ENCODE data around the gene GPR83.
"Not testable (repeated sequence)": the region's sequence is repeated elsewhere in the genome, so short reads cannot be mapped to it uniquely, and the experiment has no call there.

GPR83 gene

GRCh38 chr11:94400839-94401772 is at the start of gene GPR83:
GPR83 (minus strand) TSS chr11:94401419; CDS start chr11:94401247, 172 bp downstream.
- DNase-seq = no peak

- DNase-seq = no peak
These were observed 48.8 kb upstream of the GPR83 start for GRCh38 chr11:94450048-94450447.

- no peak for DNase-seq
These were observed 48.2 kb upstream of the GPR83 start for GRCh38 chr11:94449437-94449836.

- DNase-seq = no peak
These were observed 47.8 kb upstream of the GPR83 start for GRCh38 chr11:94449029-94449428.

- DNase-seq = no peak
These were observed 45.9 kb upstream of the GPR83 start for GRCh38 chr11:94447149-94447548.

GRCh38 chr11:94445641-94446040 is 44.4 kb upstream of the GPR83 start:
- DNase-seq = no peak

- no peak for DNase-seq
These were observed 31.8 kb upstream of the GPR83 start for GRCh38 chr11:94433049-94433448.

GRCh38 chr11:94424662-94425061 is 23.4 kb upstream of the GPR83 start:
- DNase-seq = no peak

GRCh38 chr11:94424011-94424410 is 22.8 kb upstream of the GPR83 start:
- no peak for DNase-seq

- DNase-seq = no peak
These were observed 22.3 kb upstream of the GPR83 start for GRCh38 chr11:94423507-94423906.

GRCh38 chr11:94418123-94418765 is 17.0 kb upstream of the GPR83 start:
- DNase-seq = no peak

GRCh38 chr11:94417386-94417987 is 16.3 kb upstream of the GPR83 start:
- DNase-seq = no peak

GRCh38 chr11:94405062-94405833 is 4.0 kb upstream of the GPR83 start:
- no peak for DNase-seq

GRCh38 chr11:94402355-94402754 is 1.1 kb upstream of the GPR83 start:
- DNase-seq = no peak

- no peak for DNase-seq
These were observed 600 bp upstream of the GPR83 start for GRCh38 chr11:94401773-94402265.

- DNase-seq = no peak
These were observed 771 bp downstream of the GPR83 start for GRCh38 chr11:94400457-94400838.

- DNase-seq = no peak
These were observed 1.2 kb downstream of the GPR83 start for GRCh38 chr11:94400050-94400449.

- no peak for DNase-seq
These were observed 3.1 kb downstream of the GPR83 start for GRCh38 chr11:94398101-94398500.

GRCh38 chr11:94396282-94396681 is 4.9 kb downstream of the GPR83 start:
- DNase-seq = no peak

GRCh38 chr11:94391937-94392336 is 9.3 kb downstream of the GPR83 start:
- not testable (repeated sequence) for DNase-seq

- no peak for DNase-seq
These were observed 21.6 kb downstream of the GPR83 start for GRCh38 chr11:94379613-94380012.

GRCh38 chr11:94376841-94377240 is 24.4 kb downstream of the GPR83 start:
- DNase-seq = no peak

GRCh38 chr11:94370576-94370975 is 30.6 kb downstream of the GPR83 start:
- not testable (repeated sequence) for DNase-seq
